ENCODE measurements around the gene STPG4. TPM values are rescaled to one million over a fixed set of nuclear protein-coding genes. Genes with fewer than 3 reads are reported as not detected.
A peak's percentile ranks its signal among the peaks of the same experiment; 100 is the strongest.

STPG4 gene
- total RNA-seq, 4 donors from 2014 or later, result 1.7 to 5.8 TPM; not detected in 2

DNA sequence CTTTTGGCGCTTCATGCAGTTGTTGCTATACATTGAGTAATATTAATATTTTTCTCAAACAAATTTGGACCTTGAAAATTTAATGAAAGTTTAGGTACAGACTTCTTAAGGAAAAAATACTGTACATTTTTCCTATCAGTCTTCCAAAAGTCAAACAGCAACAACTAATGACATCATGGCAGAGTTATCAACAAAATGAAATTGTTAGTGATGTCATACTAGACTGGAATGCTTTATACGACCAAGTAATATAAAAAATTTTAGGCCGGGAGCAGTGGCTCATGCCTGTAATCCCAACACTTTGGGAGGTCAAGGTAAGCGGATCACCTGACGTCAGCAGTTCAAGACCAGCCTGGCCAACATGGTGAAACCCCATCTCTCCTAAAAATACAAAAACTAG lies 12.0 kb upstream of the STPG4 start:
- Histone ChIP-seq H3K36me3 (peaks cover 0 to 33% (median 0%) of the 10 kb centered on the region in 3 donors), H3K27me3 (no peaks in the 10 kb centered on the region), H3K27ac (no peak overlapping the region), H3K4me1 (peaks cover 0 to 54% (median 11%) of the 10 kb centered on the region in 4 donors), H3K9me3 (no peaks in the 10 kb centered on the region), H3K4me3 (no peak overlapping the region)
- no peak for TF ChIP-seq POLR2A (IDR thresholded peaks at IDR 0.05)
- DNase-seq, result no peak

GRCh38 chr2:47165001-47165555 lies 10.0 kb upstream of the STPG4 start:
- H3K36me3 ChIP-seq, result peaks cover 0 to 49% (median 0%) of the 10 kb centered on the region in 3 donors
- no peaks in the 10 kb centered on the region for H3K27me3 ChIP-seq
- no peaks in the 10 kb centered on the region for H3K9me3 ChIP-seq
- TF ChIP-seq POLR2A (IDR thresholded peaks at IDR 0.05) (no peak), CTCF (IDR thresholded peaks at IDR 0.05) (no peak)
- peaks cover 0 to 35% (median 2%) of the 10 kb centered on the region in 4 donors for H3K4me1 ChIP-seq
- DNase-seq, result no peak
- H3K27ac ChIP-seq, result peak overlapping the region in 1 of 4 donors; percentile 3
- H3K4me3 ChIP-seq, result no peak overlapping the region

DNA sequence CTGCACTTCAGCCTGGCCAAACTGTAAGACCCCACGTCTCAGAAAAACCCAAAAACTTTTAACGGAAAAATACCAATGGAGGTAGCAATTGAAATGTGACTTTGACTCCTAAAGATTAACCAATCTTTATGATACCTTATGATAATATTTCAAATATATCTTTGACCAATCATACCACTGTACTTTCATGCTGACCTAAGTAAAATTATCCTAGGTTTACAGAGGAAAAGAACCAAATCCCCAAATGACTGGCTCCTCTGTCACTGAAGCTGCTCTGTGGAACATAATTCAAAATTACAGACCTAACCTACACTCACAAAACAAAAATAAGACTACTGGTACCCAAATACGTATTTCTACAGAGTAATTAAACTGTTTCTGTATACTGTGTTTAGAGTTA lies 7.7 kb upstream of the STPG4 start:
- Histone ChIP-seq H3K27me3 (no peaks in the 10 kb centered on the region), H3K4me1 (peaks cover 0 to 27% (median 0%) of the 10 kb centered on the region in 4 donors), H3K27ac (no peak overlapping the region), H3K9me3 (no peaks in the 10 kb centered on the region), H3K4me3 (no peak overlapping the region), H3K36me3 (peaks cover 0 to 52% (median 0%) of the 10 kb centered on the region in 3 donors)
- TF ChIP-seq POLR2A (IDR thresholded peaks at IDR 0.05), result no peak
- no peak for TF ChIP-seq CTCF (IDR thresholded peaks at IDR 0.05)
- DNase-seq, result no peak

- peaks cover 0 to 48% (median 0%) of the 10 kb centered on the region in 3 donors for H3K36me3 ChIP-seq
- TF ChIP-seq POLR2A (IDR thresholded peaks at IDR 0.05), result no peak
Observed at GRCh38 chr2:47161475-47161874, 6.4 kb upstream of the STPG4 start.

GRCh38 chr2:47160660-47161059 lies 5.6 kb upstream of the STPG4 start:
- Histone ChIP-seq H3K4me3 (no peak overlapping the region), H3K36me3 (peaks cover 0 to 48% (median 0%) of the 10 kb centered on the region in 3 donors), H3K27ac (no peak overlapping the region), H3K9me3 (no peaks in the 10 kb centered on the region), H3K27me3 (no peaks in the 10 kb centered on the region), H3K4me1 (peaks cover 0 to 23% (median 0%) of the 10 kb centered on the region in 4 donors)
- no peak for TF ChIP-seq POLR2A (IDR thresholded peaks at IDR 0.05)
- TF ChIP-seq CTCF (IDR thresholded peaks at IDR 0.05), result no peak
- DNase-seq, result no peak

More at GRCh38 chr2:47161475-47161874, 6.4 kb upstream of the STPG4 start:
- Histone ChIP-seq H3K4me1 (peaks cover 0 to 27% (median 0%) of the 10 kb centered on the region in 4 donors), H3K4me3 (no peak overlapping the region), H3K9me3 (no peaks in the 10 kb centered on the region), H3K27ac (no peak overlapping the region), H3K27me3 (no peaks in the 10 kb centered on the region)
- DNase-seq, result no peak

DNA sequence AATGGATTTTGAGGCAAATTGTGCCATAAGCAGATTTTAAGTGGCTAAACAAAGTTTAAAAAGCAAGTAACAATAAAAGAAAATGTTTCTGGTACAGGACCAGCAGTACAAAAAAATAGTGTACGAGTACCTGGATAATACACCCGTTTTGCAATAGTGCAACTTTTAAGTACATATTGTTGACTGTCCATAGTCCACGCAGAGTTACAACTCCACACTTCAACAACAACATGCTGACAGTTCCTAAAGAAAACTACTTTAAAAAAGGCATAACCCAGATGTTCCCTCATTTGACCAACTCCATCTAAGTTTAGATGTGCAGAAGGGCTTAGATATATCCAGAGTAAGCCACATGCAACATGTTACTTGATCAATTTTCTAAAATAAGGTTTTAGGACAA lies 5.1 kb upstream of the STPG4 start:
- Histone ChIP-seq H3K36me3 (peaks cover 0 to 50% (median 0%) of the 10 kb centered on the region in 3 donors), H3K4me3 (no peak overlapping the region), H3K27me3 (no peaks in the 10 kb centered on the region), H3K9me3 (no peaks in the 10 kb centered on the region), H3K27ac (no peak overlapping the region), H3K4me1 (peaks cover 0 to 18% (median 0%) of the 10 kb centered on the region in 4 donors)
- TF ChIP-seq POLR2A (IDR thresholded peaks at IDR 0.05) (no peak), CTCF (IDR thresholded peaks at IDR 0.05) (no peak)
- DNase-seq, result no peak

All from Peyer's patch (tissue), 4 donors.